Ishikawa (cell line): ENCODE measurements around the gene PDIA5.

Experiments used
- CEBPB ChIP-seq: IDR thresholded peaks from 2 replicates; pipeline ENCODE4 v1.6.1; 2012
- CREB1 ChIP-seq: IDR thresholded peaks from 2 replicates; pipeline ENCODE4 v1.6.1; 2012; ENCODE audit warnings: low read depth
- EGR1 ChIP-seq: IDR thresholded peaks from 2 replicates; pipeline ENCODE4 v1.6.1; 2012
- EP300 ChIP-seq: IDR thresholded peaks from 2 replicates; pipeline ENCODE4 v1.6.1; 2012; ENCODE audit warnings: borderline replicate concordance
- FOXM1 ChIP-seq: IDR thresholded peaks from 2 replicates; pipeline ENCODE4 v1.6.1; 2012; ENCODE audit warnings: low read depth, borderline replicate concordance
- NFIC ChIP-seq: IDR thresholded peaks from 2 replicates; pipeline ENCODE4 v1.6.1; 2012
- RAD21 ChIP-seq: IDR thresholded peaks from 2 replicates; pipeline ENCODE4 v1.6.1; 2012; ENCODE audit warnings: low read depth
- REST ChIP-seq: IDR thresholded peaks from 2 replicates; pipeline ENCODE4 v1.6.1; 2012; ENCODE audit warnings: low read depth, mild to moderate bottlenecking
- TAF1 ChIP-seq: IDR thresholded peaks from 2 replicates; pipeline ENCODE4 v1.6.1; 2012; ENCODE audit warnings: low read depth, mild to moderate bottlenecking
- TCF12 ChIP-seq: IDR thresholded peaks from 2 replicates; pipeline ENCODE4 v1.6.1; 2012; ENCODE audit warnings: low read depth
- TEAD4 ChIP-seq: IDR thresholded peaks from 2 replicates; pipeline ENCODE4 v1.6.1; 2012
- YY1 ChIP-seq: IDR thresholded peaks from 2 replicates; pipeline ENCODE4 v1.6.1; 2012; ENCODE audit warnings: low read depth
- ZBTB7A ChIP-seq: IDR thresholded peaks from 2 replicates; pipeline ENCODE4 v1.6.1; 2012; ENCODE audit warnings: low read depth
- TF ChIP-seq, protein P1 (sequence below): IDR thresholded peaks from 2 replicates; pipeline ENCODE4 v1.6.1; 2012

GRCh38 chr3:123158899-123159390 lies 92.1 kb downstream of the PDIA5 start:
- no peak for TF ChIP-seq TAF1
- no peak for TF ChIP-seq EP300
- no peak for TF ChIP-seq YY1
- TF ChIP-seq, protein P1, sequence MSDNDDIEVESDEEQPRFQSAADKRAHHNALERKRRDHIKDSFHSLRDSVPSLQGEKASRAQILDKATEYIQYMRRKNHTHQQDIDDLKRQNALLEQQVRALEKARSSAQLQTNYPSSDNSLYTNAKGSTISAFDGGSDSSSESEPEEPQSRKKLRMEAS, result no peak
- no peak for TF ChIP-seq REST
- TF ChIP-seq EGR1, result no peak
- no peak for TF ChIP-seq CEBPB
- no peak for TF ChIP-seq TCF12
- no peak for TF ChIP-seq RAD21
- no peak for TF ChIP-seq CREB1
- TF ChIP-seq FOXM1, result no peak
- TF ChIP-seq TEAD4, result no peak
- TF ChIP-seq ZBTB7A, result no peak
- TF ChIP-seq NFIC, result no peak
